Stomach (tissue), 4 donors: ENCODE measurements around the gene PDCL2.

Source experiments
- EP300 ChIP-seq: sonication (generic); formaldehyde crosslinking; IDR thresholded peaks from one replicate; pipeline ENCODE4 v1.6.1; 2017; ENCODE audit warnings: antibody characterized with exemption
- POLR2A ChIP-seq, 4 donors: fragments of 450-650 bp; IDR thresholded peaks; one replicate each; pipeline ENCODE4 v1.6.1; 2016; ENCODE audit warnings: antibody characterized with exemption in 4 of 4, control low read depth in 2 of 4, mild to moderate bottlenecking in 1 of 4, moderate library complexity in 1 of 4
- POLR2AphosphoS5 ChIP-seq, 3 donors: sonication (generic); formaldehyde crosslinking; IDR thresholded peaks; one replicate each; pipeline ENCODE4 v1.6.1; 2016; ENCODE audit warnings: antibody characterized with exemption in 3 of 3
- TF ChIP-seq, protein P1 (sequence below), 7 experiments: fragments of 450-650 bp in 4 of 7; fragments of 200-600 bp in 3 of 7; sonication (generic) in 3 of 7; IDR thresholded peaks; one replicate each; pipeline ENCODE4 v1.5.1; 2016 to 2019; ENCODE audit warnings: antibody characterized with exemption in 7 of 7, control low read depth in 2 of 7, mild to moderate bottlenecking in 1 of 7

DNA sequence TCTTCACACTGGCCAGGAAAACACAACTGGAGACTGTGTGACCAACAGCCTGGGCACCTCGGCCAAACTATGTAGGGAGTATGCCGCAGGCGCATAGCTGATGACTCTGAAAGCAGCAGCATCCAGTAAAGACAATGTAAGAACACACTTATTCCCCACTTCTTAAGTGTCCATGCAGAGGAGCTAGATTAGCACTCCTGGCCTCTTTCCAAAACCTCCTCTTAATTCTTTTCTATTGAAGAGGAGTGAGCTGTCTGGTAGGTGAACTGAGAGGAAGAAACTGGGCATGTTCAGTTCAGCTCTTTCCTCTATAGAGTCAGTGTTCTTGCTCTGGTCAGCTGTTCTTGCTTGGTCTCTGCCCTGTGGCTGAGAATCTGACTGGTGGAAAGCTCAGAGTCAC is 23.0 kb upstream of the PDCL2 start:
- TF ChIP-seq, protein P1, sequence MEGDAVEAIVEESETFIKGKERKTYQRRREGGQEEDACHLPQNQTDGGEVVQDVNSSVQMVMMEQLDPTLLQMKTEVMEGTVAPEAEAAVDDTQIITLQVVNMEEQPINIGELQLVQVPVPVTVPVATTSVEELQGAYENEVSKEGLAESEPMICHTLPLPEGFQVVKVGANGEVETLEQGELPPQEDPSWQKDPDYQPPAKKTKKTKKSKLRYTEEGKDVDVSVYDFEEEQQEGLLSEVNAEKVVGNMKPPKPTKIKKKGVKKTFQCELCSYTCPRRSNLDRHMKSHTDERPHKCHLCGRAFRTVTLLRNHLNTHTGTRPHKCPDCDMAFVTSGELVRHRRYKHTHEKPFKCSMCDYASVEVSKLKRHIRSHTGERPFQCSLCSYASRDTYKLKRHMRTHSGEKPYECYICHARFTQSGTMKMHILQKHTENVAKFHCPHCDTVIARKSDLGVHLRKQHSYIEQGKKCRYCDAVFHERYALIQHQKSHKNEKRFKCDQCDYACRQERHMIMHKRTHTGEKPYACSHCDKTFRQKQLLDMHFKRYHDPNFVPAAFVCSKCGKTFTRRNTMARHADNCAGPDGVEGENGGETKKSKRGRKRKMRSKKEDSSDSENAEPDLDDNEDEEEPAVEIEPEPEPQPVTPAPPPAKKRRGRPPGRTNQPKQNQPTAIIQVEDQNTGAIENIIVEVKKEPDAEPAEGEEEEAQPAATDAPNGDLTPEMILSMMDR (IDR thresholded peaks at IDR 0.05) = no peak
- no peak for TF ChIP-seq POLR2AphosphoS5 (IDR thresholded peaks at IDR 0.05)
- TF ChIP-seq POLR2A (IDR thresholded peaks at IDR 0.05) = no peak
- no peak for TF ChIP-seq EP300
